HG03571 (cell line): ENCODE measurements around the gene OPHN1.

Experiments
- ATAC-seq: cut with Tn5 transposase; IDR thresholded peaks from one replicate; pipeline ENCODE4 v1.9.1; 2021; ENCODE audit not compliant: unreplicated experiment

The OPHN1 gene

GRCh38 chrX:68254738-68255645 is 178.3 kb downstream of the OPHN1 start:
- no peak for ATAC-seq

- ATAC-seq = no peak
Measured at GRCh38 chrX:68252664-68253063, 180.6 kb downstream of the OPHN1 start.

DNA sequence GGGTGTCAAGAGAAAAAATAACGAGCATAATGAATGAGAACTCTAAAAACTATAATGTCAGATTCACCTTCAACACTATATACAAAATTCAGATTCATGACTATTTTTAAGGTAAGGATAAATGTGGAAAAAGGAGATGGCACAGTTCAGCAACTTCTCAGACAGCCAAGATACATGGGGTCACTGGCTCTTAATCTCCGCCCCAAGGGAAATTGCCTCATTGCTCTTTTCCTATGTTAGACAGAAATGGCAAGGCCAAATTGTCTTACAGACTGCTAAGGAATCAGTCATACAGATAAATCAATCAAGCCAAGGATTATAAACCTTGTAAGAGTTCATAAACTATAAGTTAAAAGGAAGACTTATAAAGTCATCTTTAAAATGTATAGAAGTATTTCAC is 183.4 kb downstream of the OPHN1 start:
- ATAC-seq = no peak

DNA sequence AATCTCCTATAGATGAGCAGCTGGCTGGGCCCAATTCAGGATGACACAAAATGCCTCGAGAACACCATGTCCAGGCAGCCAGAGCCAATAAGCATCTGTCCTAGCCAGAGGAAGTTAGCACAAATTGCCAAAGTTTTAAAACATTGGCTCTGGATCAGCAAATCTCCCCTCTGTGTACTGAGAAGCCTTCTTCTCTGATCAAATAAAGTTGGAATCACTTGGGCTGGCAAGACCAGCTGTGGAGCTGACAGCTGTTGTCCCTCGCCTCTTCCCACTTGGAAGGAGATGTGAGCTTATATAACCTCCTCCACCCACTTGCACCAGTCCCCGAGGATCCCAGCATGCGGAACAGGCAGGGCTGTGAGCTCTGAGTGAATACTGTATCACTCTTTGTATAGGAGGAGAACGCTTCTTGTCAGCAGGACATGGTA is 183.9 kb downstream of the OPHN1 start:
- no peak for ATAC-seq

DNA sequence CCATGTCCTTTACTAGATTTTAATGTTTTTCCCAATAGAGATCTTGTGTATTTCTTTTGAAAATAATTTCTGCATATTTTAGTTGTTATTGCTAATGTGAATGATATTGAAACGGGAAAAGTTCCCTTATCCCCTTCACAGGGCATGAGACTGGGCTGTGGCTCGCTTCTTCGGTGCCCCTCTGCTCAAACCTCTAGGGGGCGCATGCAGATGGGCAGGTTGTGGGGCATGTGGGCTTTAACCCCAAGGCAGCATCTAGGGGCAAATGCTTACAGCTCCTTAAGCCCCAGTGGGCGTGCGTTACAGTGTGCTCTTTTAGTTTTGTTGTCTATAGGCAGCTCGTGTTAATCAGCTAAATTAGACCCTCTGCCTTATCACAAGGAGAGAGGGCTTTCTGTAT is 194.7 kb downstream of the OPHN1 start:
- no peak for ATAC-seq

DNA sequence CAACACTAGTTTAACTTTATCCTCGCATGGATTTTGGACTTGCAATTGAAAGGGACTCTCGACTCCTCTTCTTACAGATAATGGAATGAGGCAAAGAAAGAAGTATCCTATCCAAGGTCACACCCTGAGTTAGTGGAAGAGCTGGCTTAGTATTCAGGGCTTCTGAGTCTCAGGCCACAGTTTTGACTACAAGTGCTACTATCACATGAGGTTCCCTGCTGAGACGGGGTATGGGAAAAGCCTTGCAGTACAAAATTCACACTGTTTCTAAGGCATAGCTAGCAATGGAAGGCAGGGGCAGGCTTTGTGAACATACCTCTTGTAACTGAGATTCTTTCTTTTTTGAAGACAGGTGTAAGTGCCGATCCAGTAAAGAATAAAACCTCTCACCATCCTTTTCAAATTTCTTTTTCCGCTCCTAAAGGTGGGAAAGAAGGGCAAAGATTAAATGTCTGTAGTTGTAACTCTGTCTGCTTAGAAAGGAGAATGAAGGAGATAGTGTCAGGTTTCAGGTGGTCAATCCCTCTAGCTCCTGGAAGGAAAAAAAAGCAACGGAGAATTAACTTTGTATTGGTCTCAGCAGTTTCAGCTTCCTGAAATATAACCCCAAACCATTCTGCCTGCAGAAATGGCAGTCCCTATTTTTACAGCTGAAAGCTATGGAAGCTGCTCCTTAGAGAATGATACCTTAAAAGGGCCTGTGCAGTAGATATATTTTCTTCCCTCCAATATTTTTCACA is 199.0 kb downstream of the OPHN1 start:
- no peak for ATAC-seq

DNA sequence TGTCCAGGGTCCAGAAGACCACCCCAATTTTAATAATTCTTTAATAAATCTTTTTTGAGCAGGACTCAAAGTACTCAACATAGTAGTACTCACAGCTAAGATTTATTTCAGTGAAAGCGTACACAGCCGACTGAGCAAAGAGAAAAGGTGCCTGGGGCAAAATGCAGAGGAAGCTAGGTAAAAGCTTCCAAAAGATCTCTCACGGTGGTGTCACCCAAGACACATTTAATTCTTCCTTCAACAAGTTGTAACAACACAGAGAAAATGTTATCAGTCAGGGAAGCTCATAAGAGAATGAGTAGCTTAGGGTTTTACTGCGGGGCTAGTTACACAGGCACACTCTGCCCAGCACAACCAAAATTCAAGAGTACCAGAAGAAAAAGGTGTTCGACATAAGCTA is 201.1 kb downstream of the OPHN1 start:
- ATAC-seq = no peak

DNA sequence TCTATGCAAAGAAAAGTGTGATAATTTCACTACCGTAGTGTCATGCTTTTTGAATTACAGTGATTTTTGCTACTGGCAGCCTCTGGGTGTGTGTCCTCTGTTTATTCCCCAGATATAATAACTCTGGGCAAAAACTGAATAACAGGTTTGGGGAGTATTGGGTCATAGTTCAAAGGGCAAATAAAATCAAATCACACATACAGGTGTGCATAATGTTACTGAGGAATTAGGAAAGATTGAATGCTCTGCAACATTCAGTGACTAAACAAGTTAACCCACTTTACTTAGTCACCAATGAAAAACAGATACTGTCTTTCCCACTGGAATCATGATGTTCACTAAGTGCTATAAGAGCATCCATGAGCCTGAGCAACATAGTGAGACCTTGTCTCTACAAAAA is 224.3 kb downstream of the OPHN1 start:
- no peak for ATAC-seq

GRCh38 chrX:68204521-68205038 is 228.7 kb downstream of the OPHN1 start:
- no peak for ATAC-seq

DNA sequence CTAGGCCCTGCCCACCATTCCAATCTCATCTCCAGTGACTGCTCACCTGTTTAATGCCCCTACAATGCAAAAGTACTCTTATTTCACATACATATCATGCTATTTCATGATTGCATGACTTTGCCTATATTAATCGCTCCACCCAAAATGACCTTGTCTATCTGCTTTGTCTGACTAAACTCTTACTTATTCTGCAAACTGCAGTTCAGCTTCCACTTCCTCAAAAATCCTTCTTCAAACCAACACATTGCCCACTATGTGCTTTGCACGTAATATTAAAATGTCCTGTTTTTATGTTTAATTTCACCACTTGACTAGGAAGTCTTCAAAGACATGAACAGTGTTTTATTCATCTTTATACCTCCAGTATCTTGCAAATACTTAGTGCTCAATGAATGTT is 229.6 kb downstream of the OPHN1 start:
- ATAC-seq = no peak

DNA sequence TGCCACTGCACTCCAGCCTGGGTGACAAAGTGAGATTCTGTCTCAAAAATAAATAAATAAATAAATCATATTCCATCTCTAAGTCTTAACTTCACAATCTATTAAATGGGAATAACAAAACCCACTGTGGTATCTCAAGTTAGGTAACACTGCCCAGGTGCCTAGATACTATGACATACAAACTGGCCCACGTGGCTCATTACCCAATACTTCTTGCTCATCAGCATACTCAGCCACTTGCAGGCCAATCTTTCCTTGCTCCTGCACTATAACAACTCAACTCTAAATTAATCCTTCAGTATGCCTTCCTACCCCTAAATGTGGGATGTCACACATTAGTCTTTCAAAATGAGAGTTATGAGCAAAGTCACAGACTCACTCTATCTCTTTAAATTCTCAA is 230.1 kb downstream of the OPHN1 start:
- no peak for ATAC-seq

- no peak for ATAC-seq
Measured at GRCh38 chrX:68199062-68199848, 234.0 kb downstream of the OPHN1 start.

DNA sequence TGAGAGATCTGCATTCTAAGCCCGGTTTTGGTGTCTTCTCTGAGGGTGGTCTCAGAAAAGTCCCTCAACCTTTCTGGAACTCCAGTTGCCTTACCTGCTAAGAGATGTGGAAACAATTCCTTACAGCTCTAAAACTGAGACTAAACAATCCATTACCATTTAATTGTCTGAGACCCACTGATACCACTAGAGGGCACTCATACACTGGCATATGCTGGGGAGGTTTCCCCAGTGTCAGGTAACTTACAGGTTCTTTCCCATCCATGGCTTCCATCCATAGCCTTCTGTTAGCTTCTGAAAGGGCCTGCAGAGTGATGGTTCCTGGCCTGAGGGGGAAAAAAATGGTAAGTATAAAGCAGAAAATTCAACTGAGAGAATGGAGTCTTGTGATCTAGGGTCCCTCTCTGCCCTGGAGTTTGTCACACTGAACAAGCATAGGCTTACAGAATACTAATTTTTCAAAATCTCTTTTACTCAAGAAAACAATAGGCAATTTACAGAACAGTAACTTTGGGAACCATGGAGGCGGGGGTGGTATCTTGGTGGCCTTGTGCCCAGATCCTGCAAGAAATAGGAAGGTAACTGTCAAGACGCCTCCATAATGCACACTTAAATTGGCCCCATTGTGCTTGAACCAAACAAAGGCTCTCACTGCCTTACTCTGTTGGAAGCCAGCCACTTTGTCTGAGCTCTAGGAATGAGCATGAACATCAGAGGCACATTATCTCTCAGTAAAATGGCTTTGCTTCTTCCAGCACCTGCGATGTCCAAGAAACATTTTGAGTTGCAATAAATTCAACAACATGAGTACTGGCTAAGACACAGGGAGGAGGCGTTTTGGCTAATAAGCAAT is 236.1 kb downstream of the OPHN1 start:
- ATAC-seq = peak; percentile 59

- no peak for ATAC-seq
Measured at GRCh38 chrX:68195561-68195960, 237.7 kb downstream of the OPHN1 start.

DNA sequence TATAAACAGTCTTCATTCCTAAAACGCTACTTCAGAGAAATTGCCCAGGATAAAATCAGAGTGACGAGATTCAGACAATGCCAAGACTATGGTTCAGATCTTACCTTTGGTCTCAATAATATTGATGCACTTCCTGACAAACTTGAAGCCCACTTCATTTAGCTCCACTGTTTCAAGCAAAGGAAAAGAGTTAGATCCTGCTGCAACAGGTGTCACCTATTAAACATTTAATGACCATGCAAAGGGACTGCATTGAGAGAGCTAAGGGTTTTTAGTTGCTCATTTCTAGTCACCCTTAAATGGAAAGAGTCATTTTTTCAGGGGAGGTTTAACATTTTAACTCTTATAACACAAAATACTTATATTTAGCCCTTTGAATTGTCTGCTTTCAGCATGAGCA is 239.5 kb downstream of the OPHN1 start:
- ATAC-seq = no peak

GRCh38 chrX:68193234-68193633 is 240.1 kb downstream of the OPHN1 start:
- ATAC-seq = no peak

DNA sequence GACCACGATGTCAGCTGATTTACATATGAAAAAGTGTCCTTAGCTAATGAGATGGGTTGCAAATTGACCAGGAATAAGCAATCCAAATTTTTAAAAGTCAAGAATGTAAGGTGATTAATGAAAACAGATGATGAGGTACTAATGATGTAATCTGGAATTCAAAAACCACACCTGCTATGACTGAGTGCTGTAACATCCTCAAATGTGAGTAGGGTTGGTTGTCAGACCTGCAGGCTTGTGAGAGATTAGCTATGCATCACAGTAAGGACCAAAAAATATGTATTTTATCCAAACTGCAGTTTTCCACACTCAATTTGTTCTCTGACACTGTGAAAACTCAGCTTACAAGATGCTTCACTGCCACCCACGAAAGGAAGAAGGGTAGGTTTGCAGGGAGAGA is 242.5 kb downstream of the OPHN1 start:
- no peak for ATAC-seq

GRCh38 chrX:68186552-68187262 is 246.6 kb downstream of the OPHN1 start:
- no peak for ATAC-seq

GRCh38 chrX:68185161-68185560 is 248.1 kb downstream of the OPHN1 start:
- ATAC-seq = no peak
